ENCODE measurements around the gene ZNF816.
A peak's percentile ranks its signal among the peaks of the same experiment; 100 is the strongest.

ZNF816 gene

GRCh38 chr19:52962394-52963246 is at the start of gene ZNF816:
Gene ZNF816, minus strand, starts transcription at chr19:52962881. Its CDS starts 6,792 bp downstream, at chr19:52956089.
- Histone ChIP-seq H3K27me3 (ENCODE audit: control insufficient read depth in 1 of 2, insufficient read depth in 2 of 2, low read length in 2 of 2) (no peaks in the 10 kb centered on the region), H3K9ac (ENCODE audit: low read depth in 1 of 2, low read length in 2 of 2) (peak within 1 kb of the TSS; percentile 77 to 79), H3K9me3 (ENCODE audit: control insufficient read depth in 1 of 2, low read length in 2 of 2) (peaks cover 24 to 49% of the 10 kb centered on the region in 2 donors), H3K27ac (ENCODE audit: low read depth, low read length) (peak within 1 kb of the TSS; percentile 5), H3K4me3 (ENCODE audit: low read depth in 1 of 2, low read length in 2 of 2) (peak within 1 kb of the TSS; percentile 87 to 91), H3K36me3 (ENCODE audit: control insufficient read depth in 1 of 2, insufficient read depth in 2 of 2, low read length in 2 of 2) (peaks cover 12 to 19% of the 10 kb centered on the region in 2 donors), H3K4me1 (ENCODE audit: control insufficient read depth in 1 of 2, insufficient read depth in 2 of 2, low read length in 2 of 2) (peaks cover 9 to 15% of the 10 kb centered on the region in 2 donors)

DNA sequence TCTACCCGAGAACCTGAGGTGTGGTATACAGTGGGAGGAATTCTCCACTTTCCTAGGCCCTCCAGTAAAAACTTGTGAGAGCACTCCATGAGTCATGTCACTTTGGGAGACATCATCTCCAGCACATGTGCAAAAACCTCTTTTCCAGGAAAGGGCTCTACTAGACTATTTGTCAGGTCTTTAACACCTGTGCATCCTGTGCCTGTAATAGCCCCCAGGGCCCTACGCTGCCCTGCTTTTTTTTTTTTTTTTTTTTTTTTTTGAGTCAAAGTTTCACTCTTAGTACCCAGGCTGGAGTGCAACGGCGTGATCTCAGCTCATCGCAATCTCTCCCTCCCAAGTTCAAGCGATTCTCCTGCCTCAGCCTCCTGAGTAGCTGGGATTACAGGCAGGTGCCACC is 49.3 kb upstream of the ZNF816 start:
- Histone ChIP-seq H3K27me3 (ENCODE audit: control insufficient read depth in 1 of 2, insufficient read depth in 2 of 2, low read length in 2 of 2) (no peaks in the 10 kb centered on the region), H3K36me3 (ENCODE audit: control insufficient read depth in 1 of 2, insufficient read depth in 2 of 2, low read length in 2 of 2) (no peaks in the 10 kb centered on the region), H3K4me1 (ENCODE audit: control insufficient read depth in 1 of 2, insufficient read depth in 2 of 2, low read length in 2 of 2) (no peaks in the 10 kb centered on the region), H3K27ac (ENCODE audit: low read depth, low read length) (no peak overlapping the region), H3K9me3 (ENCODE audit: control insufficient read depth in 1 of 2, low read length in 2 of 2) (peaks cover 12 to 46% of the 10 kb centered on the region in 2 donors), H3K9ac (ENCODE audit: low read depth in 1 of 2, low read length in 2 of 2) (no peak overlapping the region), H3K4me3 (ENCODE audit: low read depth in 1 of 2, low read length in 2 of 2) (no peak overlapping the region)

- Histone ChIP-seq H3K4me1 (ENCODE audit: control insufficient read depth in 1 of 2, insufficient read depth in 2 of 2, low read length in 2 of 2) (no peaks in the 10 kb centered on the region), H3K4me3 (ENCODE audit: low read depth in 1 of 2, low read length in 2 of 2) (no peak overlapping the region), H3K9ac (ENCODE audit: low read depth in 1 of 2, low read length in 2 of 2) (no peak overlapping the region), H3K36me3 (ENCODE audit: control insufficient read depth in 1 of 2, insufficient read depth in 2 of 2, low read length in 2 of 2) (no peaks in the 10 kb centered on the region), H3K27me3 (ENCODE audit: control insufficient read depth in 1 of 2, insufficient read depth in 2 of 2, low read length in 2 of 2) (no peaks in the 10 kb centered on the region), H3K9me3 (ENCODE audit: control insufficient read depth in 1 of 2, low read length in 2 of 2) (peaks cover 10 to 37% of the 10 kb centered on the region in 2 donors), H3K27ac (ENCODE audit: low read depth, low read length) (no peak overlapping the region)
These were observed 47.8 kb upstream of the ZNF816 start for GRCh38 chr19:53010494-53010893.

DNA sequence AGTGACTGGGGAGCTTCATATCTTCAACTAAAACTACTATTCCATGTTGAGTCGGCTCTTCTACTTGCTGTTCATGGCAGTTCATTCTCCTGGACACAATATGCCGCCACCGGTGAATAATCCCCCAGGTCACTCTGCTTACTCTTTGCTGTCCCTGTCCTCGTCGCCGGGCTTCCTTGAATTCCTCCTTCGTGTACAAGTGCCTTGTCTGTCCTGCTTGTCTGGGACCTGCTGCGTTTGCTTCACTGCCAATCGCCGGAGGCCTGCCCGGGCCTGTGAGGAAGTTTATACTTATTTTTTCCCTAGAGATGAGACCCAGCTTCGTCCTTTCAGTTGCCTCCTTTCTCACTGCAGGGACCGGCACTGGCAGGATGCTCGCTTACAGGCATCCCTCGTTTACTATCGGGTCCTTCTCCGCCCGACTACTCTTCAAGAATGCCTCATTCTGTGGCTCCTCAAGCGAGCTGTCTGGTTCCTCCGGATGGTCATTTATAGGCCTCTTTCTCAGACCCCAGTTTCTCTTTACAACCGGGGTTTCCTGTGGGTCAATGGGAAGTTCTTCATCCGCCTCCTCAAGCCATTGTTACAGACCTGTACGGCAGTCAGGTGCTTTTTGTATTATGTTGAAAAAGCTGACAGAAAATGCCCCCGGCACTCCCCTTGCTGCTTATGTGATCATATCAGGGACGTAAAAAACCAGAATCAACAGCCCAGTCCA is 45.5 kb upstream of the ZNF816 start:
- no peaks in the 10 kb centered on the region for H3K36me3 ChIP-seq (ENCODE audit: control insufficient read depth in 1 of 2, insufficient read depth in 2 of 2, low read length in 2 of 2)
- no peak overlapping the region for H3K4me3 ChIP-seq (ENCODE audit: low read depth in 1 of 2, low read length in 2 of 2)
- no peaks in the 10 kb centered on the region for H3K27me3 ChIP-seq (ENCODE audit: control insufficient read depth in 1 of 2, insufficient read depth in 2 of 2, low read length in 2 of 2)

DNA sequence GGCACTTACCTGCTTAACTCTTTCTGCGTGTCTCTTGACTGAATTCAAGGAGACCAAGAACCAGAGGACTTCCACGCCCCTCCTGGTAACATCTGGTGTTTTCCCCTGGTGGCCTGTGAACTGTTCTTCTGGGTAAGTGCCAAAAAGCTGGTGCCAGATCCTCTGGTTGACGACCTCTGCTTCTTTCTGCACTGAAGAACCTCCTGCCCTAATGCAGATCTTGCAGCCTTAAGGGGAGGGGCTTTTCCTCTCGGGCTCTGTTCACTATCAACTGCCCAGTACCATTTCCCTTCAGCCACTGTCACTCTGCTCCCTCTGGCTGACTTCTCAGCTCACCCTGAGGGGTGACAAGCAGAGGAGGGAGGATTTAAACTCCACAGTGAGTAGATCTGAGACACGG is 44.9 kb upstream of the ZNF816 start:
- Histone ChIP-seq H3K4me1 (ENCODE audit: control insufficient read depth in 1 of 2, insufficient read depth in 2 of 2, low read length in 2 of 2) (no peaks in the 10 kb centered on the region), H3K36me3 (ENCODE audit: control insufficient read depth in 1 of 2, insufficient read depth in 2 of 2, low read length in 2 of 2) (no peaks in the 10 kb centered on the region), H3K27ac (ENCODE audit: low read depth, low read length) (no peak overlapping the region), H3K27me3 (ENCODE audit: control insufficient read depth in 1 of 2, insufficient read depth in 2 of 2, low read length in 2 of 2) (no peaks in the 10 kb centered on the region), H3K4me3 (ENCODE audit: low read depth in 1 of 2, low read length in 2 of 2) (no peak overlapping the region), H3K9ac (ENCODE audit: low read depth in 1 of 2, low read length in 2 of 2) (no peak overlapping the region), H3K9me3 (ENCODE audit: control insufficient read depth in 1 of 2, low read length in 2 of 2) (peaks cover 15 to 25% of the 10 kb centered on the region in 2 donors)

More for the DNA sequence above, 45.5 kb upstream of the ZNF816 start:
- Histone ChIP-seq H3K9ac (ENCODE audit: low read depth in 1 of 2, low read length in 2 of 2) (no peak overlapping the region), H3K27ac (ENCODE audit: low read depth, low read length) (no peak overlapping the region), H3K9me3 (ENCODE audit: control insufficient read depth in 1 of 2, low read length in 2 of 2) (peaks cover 15 to 27% of the 10 kb centered on the region in 2 donors), H3K4me1 (ENCODE audit: control insufficient read depth in 1 of 2, insufficient read depth in 2 of 2, low read length in 2 of 2) (no peaks in the 10 kb centered on the region)

DNA sequence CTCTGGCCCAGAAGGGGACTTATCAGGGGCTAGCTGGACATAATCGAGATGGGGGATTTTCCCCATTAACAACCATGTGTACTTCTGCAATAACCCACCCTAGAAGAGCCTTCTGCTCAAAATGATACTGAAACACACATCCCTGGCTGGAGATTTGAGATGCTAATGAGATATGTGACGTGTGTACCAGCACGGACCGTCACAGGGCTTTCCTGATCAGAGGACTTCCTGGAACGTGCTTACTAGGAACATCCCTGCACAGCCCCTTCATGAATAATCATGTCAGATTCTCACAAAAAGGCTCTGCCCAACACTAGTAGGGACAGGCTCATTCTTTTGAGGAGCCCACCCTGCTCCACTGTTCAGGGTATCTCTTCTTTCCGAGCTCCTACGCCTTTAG is 44.5 kb upstream of the ZNF816 start:
- H3K4me3 ChIP-seq (ENCODE audit: low read depth in 1 of 2, low read length in 2 of 2): no peak overlapping the region
- H3K9me3 ChIP-seq (ENCODE audit: control insufficient read depth in 1 of 2, low read length in 2 of 2): peaks cover 15 to 25% of the 10 kb centered on the region in 2 donors
- no peaks in the 10 kb centered on the region for H3K36me3 ChIP-seq (ENCODE audit: control insufficient read depth in 1 of 2, insufficient read depth in 2 of 2, low read length in 2 of 2)
- H3K27me3 ChIP-seq (ENCODE audit: control insufficient read depth in 1 of 2, insufficient read depth in 2 of 2, low read length in 2 of 2): no peaks in the 10 kb centered on the region
- H3K4me1 ChIP-seq (ENCODE audit: control insufficient read depth in 1 of 2, insufficient read depth in 2 of 2, low read length in 2 of 2): no peaks in the 10 kb centered on the region
- H3K9ac ChIP-seq (ENCODE audit: low read depth in 1 of 2, low read length in 2 of 2): no peak overlapping the region
- no peak overlapping the region for H3K27ac ChIP-seq (ENCODE audit: low read depth, low read length)

GRCh38 chr19:53004242-53004641 is 41.6 kb upstream of the ZNF816 start:
- no peak overlapping the region for H3K9ac ChIP-seq (ENCODE audit: low read depth in 1 of 2, low read length in 2 of 2)
- no peak overlapping the region for H3K27ac ChIP-seq (ENCODE audit: low read depth, low read length)
- peaks cover 8% of the 10 kb centered on the region in 2 donors for H3K9me3 ChIP-seq (ENCODE audit: control insufficient read depth in 1 of 2, low read length in 2 of 2)
- H3K27me3 ChIP-seq (ENCODE audit: control insufficient read depth in 1 of 2, insufficient read depth in 2 of 2, low read length in 2 of 2): no peaks in the 10 kb centered on the region
- no peaks in the 10 kb centered on the region for H3K4me1 ChIP-seq (ENCODE audit: control insufficient read depth in 1 of 2, insufficient read depth in 2 of 2, low read length in 2 of 2)
- H3K36me3 ChIP-seq (ENCODE audit: control insufficient read depth in 1 of 2, insufficient read depth in 2 of 2, low read length in 2 of 2): no peaks in the 10 kb centered on the region
- H3K4me3 ChIP-seq (ENCODE audit: low read depth in 1 of 2, low read length in 2 of 2): no peak overlapping the region

DNA sequence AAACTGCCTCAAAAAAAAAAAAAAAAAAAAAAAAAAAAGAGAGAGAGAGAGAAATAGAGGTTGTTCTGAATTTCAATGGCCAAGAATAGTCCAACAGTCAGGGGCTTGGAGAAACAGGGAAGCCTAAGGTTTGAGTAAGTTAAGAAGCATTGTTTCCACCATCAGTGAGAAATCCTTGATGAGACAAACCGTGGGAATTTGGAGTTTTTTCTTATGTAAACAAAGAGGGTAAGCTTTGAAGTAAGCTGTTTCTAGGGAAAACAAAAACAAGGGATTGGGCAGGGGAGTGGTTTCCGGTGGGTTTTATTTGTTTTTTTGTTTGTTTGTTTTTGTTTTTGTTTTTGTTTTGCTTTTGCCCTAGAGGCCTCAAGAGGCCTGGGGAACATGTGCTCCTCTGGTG is 39.8 kb upstream of the ZNF816 start:
- Histone ChIP-seq H3K27ac (ENCODE audit: low read depth, low read length) (no peak overlapping the region), H3K4me3 (ENCODE audit: low read depth in 1 of 2, low read length in 2 of 2) (no peak overlapping the region), H3K4me1 (ENCODE audit: control insufficient read depth in 1 of 2, insufficient read depth in 2 of 2, low read length in 2 of 2) (no peaks in the 10 kb centered on the region), H3K36me3 (ENCODE audit: control insufficient read depth in 1 of 2, insufficient read depth in 2 of 2, low read length in 2 of 2) (no peaks in the 10 kb centered on the region), H3K27me3 (ENCODE audit: control insufficient read depth in 1 of 2, insufficient read depth in 2 of 2, low read length in 2 of 2) (no peaks in the 10 kb centered on the region), H3K9me3 (ENCODE audit: control insufficient read depth in 1 of 2, low read length in 2 of 2) (peaks cover 0 to 8% of the 10 kb centered on the region in 2 donors), H3K9ac (ENCODE audit: low read depth in 1 of 2, low read length in 2 of 2) (no peak overlapping the region)

GRCh38 chr19:52997975-52998374 is 35.3 kb upstream of the ZNF816 start:
- Histone ChIP-seq H3K4me1 (ENCODE audit: control insufficient read depth in 1 of 2, insufficient read depth in 2 of 2, low read length in 2 of 2) (no peaks in the 10 kb centered on the region), H3K4me3 (ENCODE audit: low read depth in 1 of 2, low read length in 2 of 2) (no peak overlapping the region), H3K36me3 (ENCODE audit: control insufficient read depth in 1 of 2, insufficient read depth in 2 of 2, low read length in 2 of 2) (no peaks in the 10 kb centered on the region), H3K9me3 (ENCODE audit: control insufficient read depth in 1 of 2, low read length in 2 of 2) (peaks cover 0 to 2% of the 10 kb centered on the region in 2 donors), H3K9ac (ENCODE audit: low read depth in 1 of 2, low read length in 2 of 2) (no peak overlapping the region), H3K27me3 (ENCODE audit: control insufficient read depth in 1 of 2, insufficient read depth in 2 of 2, low read length in 2 of 2) (no peaks in the 10 kb centered on the region), H3K27ac (ENCODE audit: low read depth, low read length) (no peak overlapping the region)

- Histone ChIP-seq H3K27ac (ENCODE audit: low read depth, low read length) (no peak overlapping the region), H3K4me1 (ENCODE audit: control insufficient read depth in 1 of 2, insufficient read depth in 2 of 2, low read length in 2 of 2) (peaks cover 0 to 8% of the 10 kb centered on the region in 2 donors), H3K4me3 (ENCODE audit: low read depth in 1 of 2, low read length in 2 of 2) (no peak overlapping the region), H3K9me3 (ENCODE audit: control insufficient read depth in 1 of 2, low read length in 2 of 2) (peaks cover 0 to 2% of the 10 kb centered on the region in 2 donors), H3K9ac (ENCODE audit: low read depth in 1 of 2, low read length in 2 of 2) (no peak overlapping the region), H3K36me3 (ENCODE audit: control insufficient read depth in 1 of 2, insufficient read depth in 2 of 2, low read length in 2 of 2) (no peaks in the 10 kb centered on the region), H3K27me3 (ENCODE audit: control insufficient read depth in 1 of 2, insufficient read depth in 2 of 2, low read length in 2 of 2) (no peaks in the 10 kb centered on the region)
These were observed 33.0 kb upstream of the ZNF816 start for GRCh38 chr19:52995711-52996110.

All from duodenal mucosa (tissue), 2 donors.